Measurements from ENCODE around the gene GRIP2. TPM values are rescaled to one million over a fixed set of nuclear protein-coding genes. Genes with fewer than 3 reads are reported as not detected.

Gene GRIP2
- total RNA-seq, 1 donor from 2014 or later: not detected

- no peak overlapping the region for H3K9ac ChIP-seq
- H3K36me3 ChIP-seq: no peaks in the 10 kb centered on the region
- TF ChIP-seq CTCF (IDR thresholded peaks at IDR 0.05) (no peak), EZH2 (IDR thresholded peaks at IDR 0.05) (no peak), EZH2phosphoT487 (IDR thresholded peaks at IDR 0.05) (no peak)
- H3K4me1 ChIP-seq: peaks cover 28% of the 10 kb centered on the region
- H3K27ac Mint-ChIP-seq: no peak overlapping the region
- no peak overlapping the region for H3K4me3 ChIP-seq
- peaks cover 7% of the 10 kb centered on the region for H3K36me3 Mint-ChIP-seq
- H4K20me1 ChIP-seq (ENCODE audit: low read depth): peaks cover 9% of the 10 kb centered on the region
- no peaks in the 10 kb centered on the region for H3K79me2 ChIP-seq (ENCODE audit: low read depth)
- no peaks in the 10 kb centered on the region for H3K9me3 ChIP-seq (ENCODE audit: low read depth)
- H3F3A ChIP-seq (ENCODE audit: low read depth): peaks cover 15% of the 10 kb centered on the region
- DNase-seq (ENCODE audit: low spot score): no peak
- peaks cover 38% of the 10 kb centered on the region for H3K4me1 Mint-ChIP-seq
- no peaks in the 10 kb centered on the region for H3K9me3 Mint-ChIP-seq
- H3K4me3 Mint-ChIP-seq: no peak overlapping the region
- H3K27me3 ChIP-seq: no peaks in the 10 kb centered on the region
- peaks cover 7% of the 10 kb centered on the region for H3K27me3 Mint-ChIP-seq (ENCODE audit: insufficient read depth, low read depth)
- H3K27ac ChIP-seq: no peak overlapping the region
- H2AFZ ChIP-seq (replicated peaks): no peak overlapping the region
- H3K4me2 ChIP-seq: no peak overlapping the region
Observed at GRCh38 chr3:14461006-14461747, 79.0 kb downstream of the GRIP2 start.

- Histone ChIP-seq H3K27me3 (no peaks in the 10 kb centered on the region), H2AFZ (replicated peaks) (no peak overlapping the region), H3K4me2 (no peak overlapping the region), H3K4me3 (no peak overlapping the region), H3K4me1 (peaks cover 28% of the 10 kb centered on the region), H3K27ac (no peak overlapping the region), H3K9ac (no peak overlapping the region), H3K9me3 (ENCODE audit: low read depth) (no peaks in the 10 kb centered on the region), H3F3A (ENCODE audit: low read depth) (peaks cover 15% of the 10 kb centered on the region), H4K20me1 (ENCODE audit: low read depth) (peaks cover 9% of the 10 kb centered on the region), H3K36me3 (no peaks in the 10 kb centered on the region), H3K79me2 (ENCODE audit: low read depth) (no peaks in the 10 kb centered on the region)
- H3K4me1 Mint-ChIP-seq: peaks cover 38% of the 10 kb centered on the region
- peaks cover 5% of the 10 kb centered on the region for H3K27me3 Mint-ChIP-seq (ENCODE audit: insufficient read depth, low read depth)
- peak overlapping the region; percentile 70 for H3K27ac Mint-ChIP-seq
- H3K9me3 Mint-ChIP-seq: no peaks in the 10 kb centered on the region
- DNase-seq (ENCODE audit: low spot score): no peak
- TF ChIP-seq CTCF (IDR thresholded peaks at IDR 0.05): no peak
- no peak for TF ChIP-seq EZH2 (IDR thresholded peaks at IDR 0.05)
- no peak for TF ChIP-seq EZH2phosphoT487 (IDR thresholded peaks at IDR 0.05)
- peaks cover 7% of the 10 kb centered on the region for H3K36me3 Mint-ChIP-seq
- H3K4me3 Mint-ChIP-seq: no peak overlapping the region
Observed at GRCh38 chr3:14460342-14461005, 79.7 kb downstream of the GRIP2 start.

GRCh38 chr3:14459787-14460186 lies 80.4 kb downstream of the GRIP2 start:
- Histone ChIP-seq H3K27me3 (no peaks in the 10 kb centered on the region), H3K79me2 (ENCODE audit: low read depth) (no peaks in the 10 kb centered on the region), H3K9ac (no peak overlapping the region), H3K9me3 (ENCODE audit: low read depth) (no peaks in the 10 kb centered on the region), H3F3A (ENCODE audit: low read depth) (peaks cover 15% of the 10 kb centered on the region), H4K20me1 (ENCODE audit: low read depth) (peaks cover 9% of the 10 kb centered on the region), H3K4me2 (no peak overlapping the region), H3K36me3 (no peaks in the 10 kb centered on the region), H3K4me1 (peaks cover 28% of the 10 kb centered on the region), H2AFZ (replicated peaks) (no peak overlapping the region), H3K27ac (no peak overlapping the region), H3K4me3 (no peak overlapping the region)
- H3K36me3 Mint-ChIP-seq: peaks cover 7% of the 10 kb centered on the region
- no peak overlapping the region for H3K4me3 Mint-ChIP-seq
- H3K4me1 Mint-ChIP-seq: peaks cover 42% of the 10 kb centered on the region
- peaks cover 5% of the 10 kb centered on the region for H3K27me3 Mint-ChIP-seq (ENCODE audit: insufficient read depth, low read depth)
- TF ChIP-seq CTCF (IDR thresholded peaks at IDR 0.05) (no peak), EZH2 (IDR thresholded peaks at IDR 0.05) (no peak), EZH2phosphoT487 (IDR thresholded peaks at IDR 0.05) (no peak)
- H3K9me3 Mint-ChIP-seq: no peaks in the 10 kb centered on the region
- H3K27ac Mint-ChIP-seq: no peak overlapping the region
- no peak for DNase-seq (ENCODE audit: low spot score)
